ENCODE results near the gene SEZ6L2.
"Not testable (repeated sequence)": the region's sequence is repeated elsewhere in the genome, so short reads cannot be mapped to it uniquely, and the experiment has no call there.

The SEZ6L2 gene

GRCh38 chr16:29881050-29881449 is 18.3 kb downstream of the SEZ6L2 start:
- no peak for DNase-seq

- no peak for DNase-seq
Observed at GRCh38 chr16:29878172-29878571, 21.2 kb downstream of the SEZ6L2 start.

GRCh38 chr16:29877266-29877961 is 21.9 kb downstream of the SEZ6L2 start:
- DNase-seq, result no peak

GRCh38 chr16:29876594-29877249 is 22.6 kb downstream of the SEZ6L2 start:
- DNase-seq, result no peak

- no peak for DNase-seq
Observed at GRCh38 chr16:29876217-29876593, 23.1 kb downstream of the SEZ6L2 start.

- DNase-seq, result no peak
Observed at GRCh38 chr16:29875206-29875605, 24.1 kb downstream of the SEZ6L2 start.

GRCh38 chr16:29873319-29873718 is 26.0 kb downstream of the SEZ6L2 start:
- DNase-seq, result no peak

GRCh38 chr16:29871822-29872546 is 27.4 kb downstream of the SEZ6L2 start:
- no peak for DNase-seq

- not testable (repeated sequence) for DNase-seq
Observed at GRCh38 chr16:29869067-29869466, 30.3 kb downstream of the SEZ6L2 start.

- DNase-seq, result peak; percentile 9
Observed at GRCh38 chr16:29868396-29869009, 30.8 kb downstream of the SEZ6L2 start.

GRCh38 chr16:29864205-29864604 is 35.1 kb downstream of the SEZ6L2 start:
- DNase-seq, result no peak

- DNase-seq, result no peak
Observed at GRCh38 chr16:29863669-29863984, 35.7 kb downstream of the SEZ6L2 start.

- DNase-seq, result peak; percentile 96
Observed at GRCh38 chr16:29862884-29863668, 36.3 kb downstream of the SEZ6L2 start, which contains the start of gene CDIPT. Gene CDIPT, minus strand, starts transcription at chr16:29863226. Its CDS starts 369 bp downstream, at chr16:29862857.

GRCh38 chr16:29862383-29862883 is 36.9 kb downstream of the SEZ6L2 start:
- DNase-seq, result no peak

- DNase-seq, result no peak
Observed at GRCh38 chr16:29860218-29860617, 39.1 kb downstream of the SEZ6L2 start.

GRCh38 chr16:29858974-29859373 is 40.4 kb downstream of the SEZ6L2 start:
- no peak for DNase-seq

- no peak for DNase-seq
Observed at GRCh38 chr16:29858149-29858849, 41.1 kb downstream of the SEZ6L2 start.

GRCh38 chr16:29857133-29857760 is 42.1 kb downstream of the SEZ6L2 start:
- DNase-seq, result no peak

GRCh38 chr16:29854520-29855100 is 44.7 kb downstream of the SEZ6L2 start:
- no peak for DNase-seq

GRCh38 chr16:29852654-29853053 is 46.7 kb downstream of the SEZ6L2 start:
- no peak for DNase-seq

- DNase-seq, result no peak
Observed at GRCh38 chr16:29850998-29851397, 48.4 kb downstream of the SEZ6L2 start.
